HepG2 (cell line): ENCODE results near the gene DRC7. TPM values are rescaled to one million over a fixed set of nuclear protein-coding genes. Genes with fewer than 3 reads are reported as not detected.
A peak's percentile ranks its signal among the peaks of the same experiment; 100 is the strongest.

Experiments used
- ATF3 ChIP-seq: sonication (generic); formaldehyde crosslinking; IDR thresholded peaks from 2 replicates; pipeline ENCODE4 v1.4.0; 2020; ENCODE audit warnings: missing genetic modification reagents
- BHLHE40 ChIP-seq: IDR thresholded peaks from 2 replicates; pipeline ENCODE4 v1.6.1; 2011; ENCODE audit warnings: low read length, improper control_type of control experiment
- ETV5 ChIP-seq: IDR thresholded peaks from 2 replicates; pipeline ENCODE4 v1.6.1; 2018; ENCODE audit warnings: missing biosample characterization, missing genetic modification reagents, inconsistent platforms, borderline replicate concordance
- HINFP ChIP-seq: sonication (generic); formaldehyde crosslinking; IDR thresholded peaks from 2 replicates; pipeline ENCODE4 v1.4.0; 2020; ENCODE audit warnings: low read depth, mild to moderate bottlenecking, missing genetic modification reagents
- IRF9 ChIP-seq: sonication (generic); formaldehyde crosslinking; IDR thresholded peaks from 2 replicates; pipeline ENCODE4 v1.8.0; 2022; ENCODE audit warnings: missing genetic modification reagents, mild to moderate bottlenecking, borderline replicate concordance
- KLF13 ChIP-seq: sonication (generic); formaldehyde crosslinking; IDR thresholded peaks from 2 replicates; pipeline ENCODE4 v1.4.0; 2020; ENCODE audit warnings: mild to moderate bottlenecking, missing genetic modification reagents
- PAXIP1 ChIP-seq: sonication (generic); formaldehyde crosslinking; conservative IDR thresholded peaks from 2 replicates; pipeline ENCODE4 v1.4.0; 2020; ENCODE audit warnings: mild to moderate bottlenecking, missing genetic modification reagents, moderate library complexity
- TBL1XR1 ChIP-seq: fragments of 150-350 bp; IDR thresholded peaks from 2 replicates; pipeline ENCODE4 v1.6.1; 2014; ENCODE audit warnings: borderline replicate concordance, low read length; ENCODE audit not compliant: partially characterized antibody
- TBX3 ChIP-seq: fragments of 450-650 bp; IDR thresholded peaks from 2 replicates; pipeline ENCODE4 v1.6.1; 2017; ENCODE audit warnings: antibody characterized with exemption, mild to moderate bottlenecking, inconsistent platforms, borderline replicate concordance
- ZNF562 ChIP-seq: sonication (generic); formaldehyde crosslinking; IDR thresholded peaks from 2 replicates; pipeline ENCODE4 v1.8.0; 2022; ENCODE audit warnings: missing genetic modification reagents, borderline replicate concordance
- ZNF652 ChIP-seq: IDR thresholded peaks from 2 replicates; pipeline ENCODE4 v1.6.1; 2016; ENCODE audit warnings: low read depth, borderline replicate concordance
- ZNF784 ChIP-seq: sonication (generic); formaldehyde crosslinking; IDR thresholded peaks from 2 replicates; pipeline ENCODE4 v1.5.1; 2020; ENCODE audit warnings: missing genetic modification reagents, mild to moderate bottlenecking, borderline replicate concordance
- ZNF850 ChIP-seq: sonication (generic); formaldehyde crosslinking; conservative IDR thresholded peaks from 2 replicates; pipeline ENCODE4 v1.9.0; 2021; ENCODE audit warnings: mild to moderate bottlenecking, missing genetic modification reagents
- polyA plus RNA-seq, 8 experiments: library from polyadenylated mRNA; depleted of rRNA in 3 of 8; stranded (reverse) in 7 of 8; unstranded in 1 of 8; fragments of >200 nt; fragmentation: Illumina TruSeq in 4 of 8; extraction: Trizol in 4 of 8; gene quantifications; 2 replicates each; pipeline versions ENCODE4 v1.2.1 to v1.2.3, GENCODE V29; 2011 to 2016; ENCODE audit warnings: low read depth in 4 of 8, missing spikeins in 1 of 8, mixed read lengths in 1 of 8; ENCODE audit not compliant: insufficient read depth in 1 of 8
- total RNA-seq, 5 experiments: library from RNA; depleted of rRNA; stranded (reverse); fragments of >200 nt; fragmentation: Illumina TruSeq; extraction: Trizol; gene quantifications; 2 replicates each; pipeline ENCODE4 v1.2.3, GENCODE V29; 2016; ENCODE audit warnings: low read depth in 1 of 5
- TF ChIP-seq, protein P1 (sequence below): IDR thresholded peaks from 2 replicates; pipeline ENCODE4 v1.6.1; 2016

Gene DRC7
- total and polyA plus RNA-seq, 2 of the 13 experiments (the other 11 are each of a cell fraction or from before 2014, with no cell fraction given), result 2.7 to 3.4 TPM

DNA sequence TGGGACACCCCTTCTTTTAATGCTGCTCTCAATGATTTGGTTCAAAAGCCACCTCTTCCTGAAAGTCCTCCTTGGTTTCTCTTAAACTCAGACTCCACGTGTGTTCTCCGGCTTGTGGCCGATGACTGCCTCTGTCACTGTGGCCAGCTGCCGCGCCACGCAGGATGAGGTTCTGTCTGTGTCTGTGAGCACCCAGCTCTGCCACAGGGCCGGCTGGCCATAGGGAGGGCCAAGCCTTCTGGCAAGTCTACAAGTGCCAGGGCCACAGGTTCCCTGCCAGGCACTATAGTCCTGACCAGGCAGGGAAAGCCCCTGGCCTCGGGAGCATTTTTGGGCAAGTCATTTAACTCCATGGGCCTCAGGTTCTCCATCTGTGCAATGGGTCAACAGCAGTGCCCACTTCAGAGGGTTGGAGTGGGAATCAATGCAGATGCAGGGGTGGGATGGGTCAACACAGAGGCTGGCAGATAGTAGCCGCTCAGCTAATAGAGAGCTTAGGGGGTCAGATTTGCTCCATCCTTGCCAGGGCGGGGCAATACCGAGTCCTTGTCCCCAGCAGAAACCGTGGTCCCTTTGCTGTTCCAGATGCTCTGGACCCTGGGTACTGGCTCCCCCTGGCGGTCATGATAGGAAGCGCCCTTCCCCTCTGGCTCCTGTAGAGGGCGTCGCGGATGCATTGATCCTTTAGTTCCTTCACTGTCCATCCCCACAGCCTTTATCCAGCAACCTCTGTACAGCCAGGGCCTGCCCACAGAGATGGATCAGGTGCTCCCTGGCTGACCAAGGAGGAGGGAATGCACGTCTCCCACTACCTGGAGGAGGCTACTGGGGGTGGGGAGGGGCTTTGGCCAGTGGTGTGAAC is 45.8 kb upstream of the DRC7 start (continued):
- TF ChIP-seq ZNF784 (CRISPR knock-in tag) (peak; percentile 74; the same call in 1 of the 2 replicates), TBL1XR1 (peak; percentile 61), ETV5 (CRISPR knock-in tag) (peak; percentile 42; the same call in 1 of the 2 replicates), ZNF652 (CRISPR knock-in tag) (peak; percentile 56; the same call in 1 of the 2 replicates), TBX3 (no peak), KLF13 (CRISPR knock-in tag) (peak; percentile 3; the same call in 1 of the 2 replicates), ZNF850 (CRISPR knock-in tag) (no peak), ZNF562 (CRISPR knock-in tag) (no peak), HINFP (CRISPR knock-in tag) (peak; percentile 72; the same call in 1 of the 2 replicates), ATF3 (CRISPR knock-in tag) (peak; percentile 28; the same call in 1 of the 2 replicates), PAXIP1 (peak; percentile 33; the same call in 1 of the 2 replicates), IRF9 (CRISPR knock-in tag) (no peak), BHLHE40 (peak; percentile 71)
- TF ChIP-seq, protein P1, sequence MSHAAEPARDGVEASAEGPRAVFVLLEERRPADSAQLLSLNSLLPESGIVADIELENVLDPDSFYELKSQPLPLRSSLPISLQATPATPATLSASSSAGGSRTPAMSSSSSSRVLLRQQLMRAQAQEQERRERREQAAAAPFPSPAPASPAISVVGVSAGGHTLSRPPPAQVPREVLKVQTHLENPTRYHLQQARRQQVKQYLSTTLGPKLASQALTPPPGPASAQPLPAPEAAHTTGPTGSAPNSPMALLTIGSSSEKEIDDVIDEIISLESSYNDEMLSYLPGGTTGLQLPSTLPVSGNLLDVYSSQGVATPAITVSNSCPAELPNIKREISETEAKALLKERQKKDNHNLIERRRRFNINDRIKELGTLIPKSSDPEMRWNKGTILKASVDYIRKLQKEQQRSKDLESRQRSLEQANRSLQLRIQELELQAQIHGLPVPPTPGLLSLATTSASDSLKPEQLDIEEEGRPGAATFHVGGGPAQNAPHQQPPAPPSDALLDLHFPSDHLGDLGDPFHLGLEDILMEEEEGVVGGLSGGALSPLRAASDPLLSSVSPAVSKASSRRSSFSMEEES (CRISPR knock-in tag), result no peak
- TF ChIP-seq, all 625 proteins: peak for 267
